ENCODE results near the gene HSPA1L.
"Not testable (repeated sequence)": the region's sequence is repeated elsewhere in the genome, so short reads cannot be mapped to it uniquely, and the experiment has no call there.

Gene HSPA1L

DNA sequence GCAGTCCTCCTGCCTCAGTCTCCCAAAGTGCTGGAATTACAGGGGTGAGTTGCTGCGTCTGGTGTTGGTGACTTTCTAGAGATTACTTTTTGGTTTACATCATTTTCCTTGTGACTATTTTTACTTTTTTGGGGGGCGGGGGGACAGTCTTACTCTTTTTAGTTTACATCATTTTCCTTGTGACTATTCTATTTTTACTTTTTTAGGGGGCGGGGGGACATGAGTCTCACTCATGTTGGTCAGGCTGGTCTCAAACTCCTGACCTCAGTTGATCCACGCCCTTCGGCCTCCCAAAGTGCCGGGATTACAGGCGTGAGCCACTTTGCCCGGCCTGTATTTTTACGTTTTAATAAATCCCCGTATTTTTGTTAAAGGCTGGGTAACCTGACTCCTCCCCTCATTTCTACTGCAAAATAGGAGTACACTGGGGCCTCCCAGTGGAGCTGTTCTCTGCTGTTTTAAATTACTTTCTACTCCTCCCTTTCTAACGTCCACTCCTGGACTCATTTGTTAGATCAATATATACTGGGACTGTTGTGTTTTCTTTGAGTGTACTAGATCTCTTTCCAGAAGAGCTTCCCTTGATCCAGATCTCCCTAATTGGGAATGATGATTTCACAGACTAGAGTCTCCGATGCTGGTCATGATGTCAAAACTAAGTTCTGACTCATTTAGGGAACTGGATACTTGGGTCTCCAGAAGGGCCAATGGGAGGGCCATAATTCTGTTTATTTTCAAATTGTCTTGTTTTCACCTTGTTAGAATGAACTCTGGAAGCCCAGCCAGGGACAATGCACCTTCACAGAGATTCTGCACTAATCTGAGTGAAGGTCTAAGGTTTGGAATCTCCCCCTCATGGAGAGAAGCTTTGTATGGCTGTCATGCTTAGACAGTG, 21.6 kb upstream of the HSPA1L start:
- no peak for DNase-seq

DNA sequence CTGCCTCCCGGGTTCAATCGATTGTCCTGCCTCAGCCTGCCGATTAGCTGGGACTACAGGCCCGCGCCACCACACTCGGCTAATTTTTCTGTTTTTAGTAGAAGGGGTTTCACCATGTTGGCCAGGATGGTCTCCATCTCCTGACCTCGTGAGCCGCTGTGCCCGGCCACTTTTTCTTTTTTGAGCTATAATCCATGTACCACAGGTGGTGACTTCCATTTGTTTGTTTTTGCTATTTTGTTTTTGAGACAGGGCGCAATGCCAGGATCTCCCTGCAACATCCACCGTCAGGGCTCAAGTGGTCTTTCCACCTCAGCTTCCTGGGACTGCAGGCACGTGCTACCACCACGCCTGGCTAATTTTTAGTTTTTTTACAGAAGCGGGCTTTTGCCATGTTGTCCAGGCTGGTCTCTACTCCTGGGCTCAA, 21.0 kb upstream of the HSPA1L start:
- no peak for DNase-seq

DNA sequence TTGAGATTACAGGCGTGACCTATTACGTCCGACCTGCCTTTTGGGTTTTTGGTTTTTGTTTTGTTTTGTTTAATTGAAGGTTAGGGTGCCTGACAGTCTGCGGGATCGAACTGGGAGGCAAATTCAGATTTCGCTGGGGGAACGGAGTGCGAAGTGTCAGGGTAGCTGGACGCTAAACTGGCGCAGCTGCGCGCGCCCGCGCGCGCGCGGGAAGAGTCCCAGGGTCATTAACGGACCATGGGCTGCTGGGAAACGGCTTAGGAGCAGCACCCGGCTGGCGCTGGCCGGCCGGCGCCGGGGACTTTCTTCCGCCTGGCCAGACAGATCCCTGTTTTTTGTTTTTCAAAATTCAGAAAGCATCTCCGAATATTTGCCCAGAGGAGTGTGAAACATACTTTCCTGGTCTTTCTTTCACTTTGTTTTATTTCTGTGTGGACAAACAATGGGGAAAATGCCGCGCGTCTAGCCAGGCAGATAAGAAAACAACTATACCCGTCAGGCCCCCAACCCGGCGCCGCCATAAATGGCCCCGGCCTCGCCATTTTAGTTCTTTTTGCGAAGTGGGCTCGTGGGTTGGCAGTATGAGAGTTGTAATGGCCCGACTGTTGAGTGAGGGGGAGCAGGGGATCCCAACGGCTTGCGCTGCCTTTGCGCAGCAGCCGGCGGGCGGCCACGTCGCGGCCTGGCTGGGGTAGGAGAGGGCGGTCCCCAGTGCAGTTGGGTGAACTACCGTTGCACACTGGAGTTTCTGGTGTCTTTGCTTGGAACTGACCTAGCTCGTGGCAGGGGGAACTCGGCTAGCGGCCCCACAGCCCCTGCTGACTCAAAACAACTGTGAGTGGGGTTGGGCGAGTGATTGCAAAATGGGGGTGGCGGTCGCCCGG, 19.5 kb upstream of the HSPA1L start:
- peak; percentile 87 for DNase-seq

DNA sequence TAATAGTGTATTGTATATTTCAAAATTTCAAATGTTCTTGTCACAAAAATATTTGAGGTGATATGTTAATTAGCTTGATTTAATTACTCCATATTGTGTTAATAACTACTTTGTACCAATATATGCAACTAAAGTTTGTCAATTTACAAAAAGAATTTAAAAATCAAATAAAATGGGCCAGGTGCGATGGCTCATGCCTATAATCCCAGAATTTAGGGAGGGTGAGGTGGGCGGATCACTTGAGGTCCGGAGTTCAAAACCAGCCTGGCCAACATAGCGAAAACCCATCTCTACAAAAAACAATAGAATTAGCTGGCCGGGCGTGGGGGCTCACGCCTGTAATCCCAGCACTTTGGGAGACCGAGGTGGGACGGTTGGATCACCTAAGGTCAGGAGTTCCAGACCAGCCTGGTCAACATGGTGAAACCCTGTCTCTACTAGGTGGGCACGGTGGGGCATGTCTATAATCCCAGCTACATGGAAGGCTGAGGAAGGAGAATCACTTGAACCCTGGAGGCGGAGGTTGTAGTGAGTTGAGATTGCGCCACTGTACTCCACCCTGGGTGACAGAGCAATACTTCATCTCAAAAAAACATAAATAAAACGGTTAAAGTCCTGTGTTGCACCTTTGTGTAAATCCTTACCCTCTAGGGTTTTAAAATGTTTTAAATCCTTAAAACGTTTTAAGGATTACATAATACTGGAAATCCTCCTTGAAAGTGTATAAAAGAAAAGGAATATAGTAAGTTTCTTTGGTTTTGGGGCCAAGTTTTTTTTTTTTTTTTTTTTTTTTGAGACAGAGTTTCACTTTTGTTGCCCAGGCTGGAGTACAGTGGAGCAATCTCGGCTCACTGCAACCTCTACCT, 16.5 kb upstream of the HSPA1L start:
- no peak for DNase-seq

DNA sequence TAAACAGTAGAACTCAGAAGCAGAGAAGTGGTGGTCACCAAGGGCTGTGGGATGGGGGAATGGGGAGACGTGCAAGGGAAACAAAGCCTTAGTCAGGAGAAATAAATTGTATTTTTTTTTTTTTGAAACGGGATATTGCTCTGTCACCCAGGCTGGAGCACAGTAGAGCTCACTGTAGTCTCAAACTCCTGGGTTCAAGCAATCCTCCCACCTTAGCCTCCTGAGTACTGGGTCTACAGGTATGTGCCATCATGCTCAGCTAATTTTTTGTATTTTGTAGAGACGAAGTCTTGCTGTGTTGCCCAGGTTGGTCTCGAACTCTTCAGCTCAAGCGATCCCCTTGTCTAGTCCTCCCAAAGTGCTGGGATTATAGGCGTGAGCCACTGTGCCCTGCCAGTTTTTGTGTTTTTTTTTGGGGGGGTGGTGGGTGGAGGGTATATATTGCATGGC, 15.8 kb upstream of the HSPA1L start:
- DNase-seq = no peak

DNA sequence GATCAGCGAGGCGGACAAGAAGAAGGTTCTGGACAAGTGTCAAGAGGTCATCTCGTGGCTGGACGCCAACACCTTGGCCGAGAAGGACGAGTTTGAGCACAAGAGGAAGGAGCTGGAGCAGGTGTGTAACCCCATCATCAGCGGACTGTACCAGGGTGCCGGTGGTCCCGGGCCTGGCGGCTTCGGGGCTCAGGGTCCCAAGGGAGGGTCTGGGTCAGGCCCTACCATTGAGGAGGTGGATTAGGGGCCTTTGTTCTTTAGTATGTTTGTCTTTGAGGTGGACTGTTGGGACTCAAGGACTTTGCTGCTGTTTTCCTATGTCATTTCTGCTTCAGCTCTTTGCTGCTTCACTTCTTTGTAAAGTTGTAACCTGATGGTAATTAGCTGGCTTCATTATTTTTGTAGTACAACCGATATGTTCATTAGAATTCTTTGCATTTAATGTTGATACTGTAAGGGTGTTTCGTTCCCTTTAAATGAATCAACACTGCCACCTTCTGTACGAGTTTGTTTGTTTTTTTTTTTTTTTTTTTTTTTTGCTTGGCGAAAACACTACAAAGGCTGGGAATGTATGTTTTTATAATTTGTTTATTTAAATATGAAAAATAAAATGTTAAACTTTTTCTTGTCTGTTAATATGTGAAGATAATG, 14.7 kb upstream of the HSPA1L start:
- DNase-seq = peak; percentile 43

DNA sequence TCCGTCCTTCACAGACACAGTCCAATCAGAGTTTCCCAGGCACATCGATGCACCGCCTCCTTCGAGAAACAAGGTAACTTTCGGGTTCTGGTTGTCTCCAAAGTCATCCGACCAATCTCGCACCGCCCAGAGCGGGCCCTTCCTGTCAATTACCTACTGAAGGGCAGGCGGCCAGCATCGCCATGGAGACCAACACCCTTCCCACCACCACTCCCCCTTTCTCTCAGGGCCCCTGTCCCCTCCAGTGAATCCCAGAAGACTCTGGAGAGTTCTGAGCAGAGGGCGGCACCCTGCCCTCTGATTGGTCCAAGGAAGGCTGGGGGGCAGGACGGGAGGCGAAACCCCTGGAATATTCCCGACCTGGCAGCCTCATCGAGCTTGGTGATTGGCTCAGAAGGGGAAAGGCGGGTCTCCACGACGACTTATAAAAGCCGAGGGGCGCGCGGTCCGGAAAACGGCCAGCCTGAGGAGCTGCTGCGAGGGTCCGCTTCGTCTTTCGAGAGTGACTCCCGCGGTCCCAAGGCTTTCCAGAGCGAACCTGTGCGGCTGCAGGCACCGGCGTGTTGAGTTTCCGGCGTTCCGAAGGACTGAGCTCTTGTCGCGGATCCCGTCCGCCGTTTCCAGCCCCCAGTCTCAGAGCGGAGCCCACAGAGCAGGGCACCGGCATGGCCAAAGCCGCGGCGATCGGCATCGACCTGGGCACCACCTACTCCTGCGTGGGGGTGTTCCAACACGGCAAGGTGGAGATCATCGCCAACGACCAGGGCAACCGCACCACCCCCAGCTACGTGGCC, 12.4 kb upstream of the HSPA1L start, which contains the start of gene HSPA1B:
Gene HSPA1B (plus strand): TSS at position 453 of the 794 bp plus-strand sequence. CDS start 213 bp downstream, at position 666.
- peak; percentile 99 for DNase-seq

DNA sequence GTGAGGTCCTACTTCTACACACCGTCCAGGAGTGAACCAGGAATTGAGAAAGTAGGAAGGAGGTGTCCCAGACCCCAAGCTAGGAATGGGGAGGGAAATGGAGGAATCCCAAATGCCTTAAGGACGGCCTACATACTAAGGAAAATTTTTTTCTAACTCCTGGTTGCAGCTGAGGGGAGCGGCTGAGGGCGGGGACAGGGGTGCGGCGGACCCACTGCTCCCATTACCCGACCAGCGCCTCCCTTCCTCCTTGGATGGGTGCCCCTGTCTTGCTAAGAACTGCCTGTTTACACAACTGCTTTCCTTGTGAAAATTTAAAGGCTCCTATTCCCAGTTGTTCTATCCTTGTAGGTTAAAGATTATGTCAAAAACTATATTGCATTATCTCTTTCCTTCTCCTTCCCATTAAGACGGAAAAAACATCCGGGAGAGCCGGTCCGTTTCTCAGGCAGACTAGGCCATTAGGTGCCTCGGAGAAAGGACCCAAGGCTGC, 11.8 kb upstream of the HSPA1L start:
- DNase-seq = peak; percentile 73

DNA sequence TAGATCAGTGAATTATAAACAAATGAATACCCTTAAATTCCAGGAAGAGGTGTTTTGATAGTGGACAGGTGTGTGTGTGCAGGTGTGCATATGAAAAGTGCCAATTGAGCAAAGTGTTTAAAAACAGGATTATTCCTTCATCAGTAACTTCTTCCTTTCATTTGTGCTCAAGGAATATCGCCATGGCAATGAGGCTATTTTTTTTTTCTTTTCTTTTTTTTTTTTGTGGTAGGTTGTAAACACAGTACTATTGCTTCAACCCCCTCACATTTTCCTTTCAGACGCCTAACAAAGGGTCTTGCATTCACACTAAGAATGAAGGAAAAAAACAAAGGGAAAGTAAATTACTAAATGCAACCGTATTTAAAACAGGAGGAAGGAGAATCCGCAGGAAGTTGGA, 10.5 kb upstream of the HSPA1L start:
- DNase-seq = no peak

DNA sequence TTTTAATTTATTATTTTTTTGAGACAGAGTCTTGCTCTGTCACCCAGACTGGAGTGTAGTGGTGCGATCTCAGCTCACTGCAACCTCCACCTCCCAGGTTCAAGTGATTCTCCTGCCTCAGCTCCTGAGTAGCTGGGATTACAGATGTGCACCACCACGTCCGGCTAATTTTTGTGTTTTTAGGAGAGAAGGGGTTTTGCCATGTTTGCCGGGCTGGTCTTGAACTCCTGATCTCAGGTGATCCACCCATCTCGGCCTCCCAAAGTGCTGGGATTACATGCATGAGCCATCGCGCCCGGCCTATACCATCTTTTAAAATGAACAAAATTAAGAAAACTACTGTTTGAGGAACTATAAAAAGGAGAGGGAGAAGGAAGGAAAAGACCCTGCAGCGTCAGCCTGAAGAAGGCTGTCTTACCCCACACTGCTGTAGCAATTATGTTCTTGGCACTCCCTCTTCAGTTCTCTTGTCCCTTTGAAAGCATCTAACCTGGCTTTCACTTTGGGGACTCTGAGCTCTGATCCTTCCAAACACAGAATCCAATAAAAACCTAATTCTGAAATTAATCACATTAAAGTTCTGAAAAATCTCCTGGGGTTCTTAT, 8.6 kb upstream of the HSPA1L start:
- DNase-seq = not testable (repeated sequence)

DNA sequence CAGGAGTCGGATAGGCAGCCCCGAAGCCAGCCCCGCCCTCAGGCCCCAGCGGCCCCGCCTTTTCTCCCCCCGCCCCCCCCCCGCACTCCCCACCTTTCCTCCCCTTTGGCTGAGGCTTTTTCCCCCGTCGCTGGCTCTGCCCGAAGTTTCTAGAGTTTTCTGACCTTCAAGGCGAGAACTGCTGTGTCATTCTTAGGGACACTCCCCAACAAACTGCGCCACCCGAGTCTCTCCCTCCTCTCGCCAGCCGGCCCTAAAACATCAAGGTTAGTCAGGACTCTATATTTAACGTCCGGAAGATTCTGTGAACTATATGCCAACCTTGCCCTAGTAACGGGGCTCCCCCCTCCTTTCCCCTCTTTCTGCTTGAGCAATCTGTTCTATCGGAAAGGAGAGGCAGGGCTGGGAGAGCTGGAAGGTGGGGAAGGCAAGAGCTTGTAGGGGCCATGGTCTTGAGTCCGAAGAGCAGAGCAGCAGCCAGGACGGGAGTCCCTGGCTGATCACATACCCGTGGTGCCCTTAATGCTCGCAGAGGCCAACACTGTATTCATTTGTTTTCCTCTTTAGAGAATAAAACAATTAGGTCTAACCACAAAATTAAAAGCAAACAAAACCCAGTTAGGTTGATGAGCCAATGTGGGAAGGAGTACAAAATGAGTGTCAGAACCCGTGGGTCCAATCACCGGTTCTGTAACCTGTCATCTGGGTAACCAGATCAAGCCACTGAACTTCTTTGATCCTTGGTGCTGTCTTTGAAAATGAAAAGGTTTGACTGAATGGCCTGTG, 7.1 kb upstream of the HSPA1L start:
- DNase-seq = no peak

DNA sequence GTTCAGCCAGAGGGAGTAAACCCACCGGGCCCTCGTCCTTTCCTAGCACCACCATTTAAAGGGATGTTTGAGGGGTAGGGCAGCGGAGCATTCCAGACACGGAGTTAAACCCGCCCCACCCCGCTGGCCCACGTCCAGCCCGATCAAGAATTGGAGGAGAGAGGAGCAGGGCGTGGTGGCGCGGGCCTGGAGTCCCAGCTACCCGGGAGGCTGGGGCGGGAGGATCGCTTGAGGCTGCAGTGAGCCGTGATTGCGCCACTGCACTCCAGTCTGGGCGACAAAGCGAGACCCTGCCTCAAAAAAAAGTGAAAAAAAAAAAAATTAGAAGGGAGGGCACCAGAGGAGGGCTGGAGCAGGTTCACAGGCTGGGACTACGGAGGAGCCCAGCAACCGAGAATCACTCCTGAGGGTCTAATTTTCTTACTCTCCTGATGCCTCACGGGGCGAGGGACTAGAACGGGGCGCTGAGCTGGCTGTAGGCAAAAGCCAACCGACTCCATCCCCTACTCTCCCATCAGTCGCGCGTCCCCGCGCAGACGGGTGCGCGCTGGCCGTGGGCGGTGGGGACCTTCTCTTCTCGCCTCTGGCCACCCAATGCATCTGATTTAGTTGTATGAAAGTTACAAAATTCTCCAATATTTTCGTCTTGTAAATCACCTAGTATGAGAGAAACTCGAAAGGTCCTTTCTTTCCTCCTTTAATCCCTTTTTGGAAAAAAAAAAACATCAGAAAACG, 6.4 kb upstream of the HSPA1L start:
- peak; percentile 26 for DNase-seq

DNA sequence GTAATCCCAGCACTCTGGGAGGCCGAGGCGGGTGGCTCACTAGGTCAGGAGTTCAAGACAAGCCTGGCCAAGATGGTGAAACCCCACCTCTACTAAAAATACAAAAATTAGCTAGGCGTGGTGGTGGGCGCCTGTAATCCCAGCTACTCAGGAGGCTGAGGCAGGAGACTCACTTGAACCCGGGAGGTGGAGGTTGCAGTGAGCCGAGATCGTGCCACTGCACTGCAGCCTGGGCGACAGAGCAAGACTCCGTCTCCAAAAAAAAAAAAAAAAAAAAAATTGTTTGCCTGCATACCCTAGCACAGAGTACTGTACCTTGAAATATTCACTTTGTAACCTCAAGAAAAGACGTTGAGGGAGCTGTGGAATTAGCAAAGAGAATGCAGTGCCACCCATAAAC, 5.3 kb upstream of the HSPA1L start:
- not testable (repeated sequence) for DNase-seq

DNA sequence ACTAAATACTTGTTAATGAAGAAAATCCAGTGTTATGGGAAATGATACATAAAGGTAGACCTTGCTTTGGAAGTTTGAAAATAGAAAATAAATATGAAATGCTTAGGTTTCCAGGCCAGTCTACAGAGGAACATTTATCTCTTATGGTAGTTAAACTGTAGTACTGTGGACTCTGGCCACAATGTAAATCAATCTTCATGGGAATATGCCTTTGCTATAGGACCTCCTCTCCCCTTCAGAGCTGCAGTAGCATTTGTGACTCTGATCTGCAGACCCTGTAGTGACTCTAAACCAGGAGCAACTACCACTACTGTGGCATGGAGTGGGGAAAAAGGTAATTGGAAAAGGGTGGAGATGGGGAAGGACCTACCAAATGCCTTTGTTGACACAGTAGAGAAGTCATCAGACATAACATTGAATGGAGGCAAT, 4.8 kb upstream of the HSPA1L start:
- DNase-seq = no peak

DNA sequence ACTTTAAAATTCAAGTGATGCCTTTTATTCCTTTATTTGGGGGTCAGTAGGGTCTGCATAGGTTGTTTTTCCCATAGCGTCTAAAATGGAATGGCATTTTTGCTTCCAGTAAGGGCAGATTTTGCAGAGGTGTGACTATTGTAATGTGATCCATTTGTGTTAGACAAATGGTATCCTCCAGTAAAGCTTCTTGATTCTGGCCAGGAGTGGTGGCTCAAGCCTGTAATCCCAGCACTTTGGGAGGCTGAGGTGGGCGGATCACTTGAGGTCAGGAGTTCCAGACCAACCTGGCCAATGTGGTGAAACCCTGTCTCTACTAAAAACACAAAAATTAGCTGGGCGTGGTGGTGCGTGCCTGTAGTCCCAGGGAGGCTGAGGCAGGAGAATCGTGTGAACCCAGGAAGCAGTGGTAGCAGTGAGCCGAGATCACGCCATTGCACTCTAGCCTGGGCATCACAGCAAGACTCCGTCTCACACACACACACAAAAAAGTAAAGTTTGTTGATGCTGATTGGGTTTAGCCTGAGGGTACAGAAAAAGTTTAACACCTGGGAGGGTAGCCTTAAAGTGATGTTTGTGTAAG, 2.9 kb upstream of the HSPA1L start:
- not testable (repeated sequence) for DNase-seq

DNA sequence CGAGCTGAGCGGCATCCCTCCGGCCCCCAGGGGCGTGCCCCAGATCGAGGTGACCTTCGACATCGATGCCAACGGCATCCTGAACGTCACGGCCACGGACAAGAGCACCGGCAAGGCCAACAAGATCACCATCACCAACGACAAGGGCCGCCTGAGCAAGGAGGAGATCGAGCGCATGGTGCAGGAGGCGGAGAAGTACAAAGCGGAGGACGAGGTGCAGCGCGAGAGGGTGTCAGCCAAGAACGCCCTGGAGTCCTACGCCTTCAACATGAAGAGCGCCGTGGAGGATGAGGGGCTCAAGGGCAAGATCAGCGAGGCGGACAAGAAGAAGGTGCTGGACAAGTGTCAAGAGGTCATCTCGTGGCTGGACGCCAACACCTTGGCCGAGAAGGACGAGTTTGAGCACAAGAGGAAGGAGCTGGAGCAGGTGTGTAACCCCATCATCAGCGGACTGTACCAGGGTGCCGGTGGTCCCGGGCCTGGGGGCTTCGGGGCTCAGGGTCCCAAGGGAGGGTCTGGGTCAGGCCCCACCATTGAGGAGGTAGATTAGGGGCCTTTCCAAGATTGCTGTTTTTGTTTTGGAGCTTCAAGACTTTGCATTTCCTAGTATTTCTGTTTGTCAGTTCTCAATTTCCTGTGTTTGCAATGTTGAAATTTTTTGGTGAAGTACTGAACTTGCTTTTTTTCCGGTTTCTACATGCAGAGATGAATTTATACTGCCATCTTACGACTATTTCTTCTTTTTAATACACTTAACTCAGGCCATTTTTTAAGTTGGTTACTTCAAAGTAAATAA, 2.2 kb upstream of the HSPA1L start:
- not testable (repeated sequence) for DNase-seq

DNA sequence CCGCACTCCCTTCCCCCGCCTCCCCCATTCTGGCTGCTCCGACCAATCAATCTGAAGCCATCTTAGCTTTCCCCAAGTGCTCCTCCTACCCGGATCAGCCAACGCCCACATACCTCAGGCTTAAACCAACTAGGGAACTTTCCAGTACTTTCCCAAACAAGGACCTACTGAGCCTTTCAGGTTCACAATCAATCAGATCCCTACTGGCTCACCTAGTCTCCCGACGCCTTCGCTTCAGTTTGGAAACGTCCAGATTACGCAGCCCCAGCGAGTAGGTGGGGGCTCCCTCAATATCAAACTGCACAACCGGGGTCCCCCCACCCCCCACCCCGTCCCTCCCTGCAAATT, 432 bp downstream of the HSPA1L start:
- peak; percentile 86 for DNase-seq

DNA sequence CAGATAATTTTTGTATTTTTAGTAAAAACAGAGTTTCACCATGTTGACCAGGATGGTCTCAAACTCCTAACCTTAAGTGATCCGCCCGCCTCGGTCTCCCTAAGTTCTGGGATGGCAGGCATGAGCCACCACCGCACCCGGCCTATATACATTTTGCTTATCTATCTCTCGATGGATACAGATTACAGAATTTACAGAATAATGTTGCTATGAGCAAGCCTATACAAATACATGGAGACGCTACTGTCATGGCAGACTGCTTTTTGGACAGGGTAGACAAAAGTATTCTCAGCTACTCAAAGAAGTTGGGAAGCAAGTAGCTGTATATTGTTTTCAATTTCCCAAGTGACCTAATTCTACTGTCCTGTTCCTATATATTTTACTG, 1.6 kb downstream of the HSPA1L start:
- no peak for DNase-seq
